ENCODE data around the gene CAV3.
"Not testable (repeated sequence)": the region's sequence is repeated elsewhere in the genome, so short reads cannot be mapped to it uniquely, and the experiment has no call there.

Gene CAV3

GRCh38 chr3:8712045-8712907, 21.3 kb upstream of the CAV3 start:
- Histone ChIP-seq H3K27me3 (replicated peaks in 2 of 5; ENCODE audit: control insufficient read depth in 4 of 5, insufficient read depth in 5 of 5, low read length in 4 of 5) (peaks cover 0 to 4% (median 0%) of the 10 kb centered on the region in 5 experiments), H3K4me1 (ENCODE audit: control extremely low read depth in 1 of 4, control insufficient read depth in 4 of 4, insufficient read depth in 4 of 4, low read length in 3 of 4) (no peaks in the 10 kb centered on the region), H3K9me3 (ENCODE audit: control extremely low read depth in 1 of 5, control insufficient read depth in 4 of 5, insufficient read depth in 2 of 5, low read depth in 1 of 5, low read length in 4 of 5) (peaks cover 0 to 2% (median 0%) of the 10 kb centered on the region in 5 experiments), H3K36me3 (ENCODE audit: control insufficient read depth in 4 of 4, insufficient read depth in 4 of 4, low read length in 3 of 4) (no peaks in the 10 kb centered on the region), H3K4me3 (ENCODE audit: control insufficient read depth in 1 of 7, extremely low read depth in 1 of 7, insufficient read depth in 4 of 7, low read depth in 2 of 7, low read length in 6 of 7) (no peak overlapping the region), H3K27ac (ENCODE audit: insufficient read depth in 1 of 2, low read depth in 1 of 2, low read length in 2 of 2, poor library complexity in 1 of 2, severe bottlenecking in 2 of 2) (no peak overlapping the region)
- CTCF ChIA-PET = no interaction called here
- no peak for DNase-seq
- POLR2A ChIA-PET = no interaction called here
- 87% methylated on average over 8 of the region's 9 CpGs for WGBS (ENCODE audit: insufficient coverage)

DNA sequence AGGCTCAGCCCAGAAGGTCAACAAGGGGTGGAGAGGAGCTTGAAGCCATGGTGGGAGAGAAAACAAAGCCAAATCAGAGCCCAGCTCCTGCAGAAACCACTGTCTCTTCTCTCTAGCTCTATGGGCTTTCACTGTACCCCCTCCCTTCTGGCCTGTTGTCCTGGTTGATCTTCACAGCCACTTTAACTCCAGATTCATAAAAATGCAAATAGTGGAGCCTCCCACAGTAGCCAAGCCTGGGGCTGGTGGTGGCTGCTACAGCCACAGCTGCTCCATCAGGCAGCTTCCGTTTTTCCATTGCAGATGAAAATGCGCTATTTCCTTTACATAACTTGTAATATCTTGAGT, 20.7 kb upstream of the CAV3 start:
- POLR2A ChIA-PET = no interaction called here
- Histone ChIP-seq H3K4me1 (ENCODE audit: control extremely low read depth in 1 of 4, control insufficient read depth in 4 of 4, insufficient read depth in 4 of 4, low read length in 3 of 4) (no peaks in the 10 kb centered on the region), H3K27ac (ENCODE audit: insufficient read depth in 1 of 2, low read depth in 1 of 2, low read length in 2 of 2, poor library complexity in 1 of 2, severe bottlenecking in 2 of 2) (no peak overlapping the region), H3K36me3 (ENCODE audit: control insufficient read depth in 4 of 4, insufficient read depth in 4 of 4, low read length in 3 of 4) (no peaks in the 10 kb centered on the region), H3K4me3 (ENCODE audit: control insufficient read depth in 1 of 7, extremely low read depth in 1 of 7, insufficient read depth in 4 of 7, low read depth in 2 of 7, low read length in 6 of 7) (no peak overlapping the region), H3K27me3 (replicated peaks in 2 of 5; ENCODE audit: control insufficient read depth in 4 of 5, insufficient read depth in 5 of 5, low read length in 4 of 5) (peaks cover 0 to 4% (median 0%) of the 10 kb centered on the region in 5 experiments), H3K9me3 (ENCODE audit: control extremely low read depth in 1 of 5, control insufficient read depth in 4 of 5, insufficient read depth in 2 of 5, low read depth in 1 of 5, low read length in 4 of 5) (peaks cover 0 to 2% (median 0%) of the 10 kb centered on the region in 5 experiments)
- WGBS (ENCODE audit: insufficient coverage) = 92% methylated on average over 2 of the region's 2 CpGs
- CTCF ChIA-PET = no interaction called here
- no peak for DNase-seq

GRCh38 chr3:8713901-8714759, 19.5 kb upstream of the CAV3 start:
- Histone ChIP-seq H3K27ac (ENCODE audit: insufficient read depth in 1 of 2, low read depth in 1 of 2, low read length in 2 of 2, poor library complexity in 1 of 2, severe bottlenecking in 2 of 2) (no peak overlapping the region), H3K4me1 (ENCODE audit: control extremely low read depth in 1 of 4, control insufficient read depth in 4 of 4, insufficient read depth in 4 of 4, low read length in 3 of 4) (no peaks in the 10 kb centered on the region), H3K9me3 (ENCODE audit: control extremely low read depth in 1 of 5, control insufficient read depth in 4 of 5, insufficient read depth in 2 of 5, low read depth in 1 of 5, low read length in 4 of 5) (peaks cover 0 to 2% (median 0%) of the 10 kb centered on the region in 5 experiments), H3K4me3 (ENCODE audit: control insufficient read depth in 1 of 7, extremely low read depth in 1 of 7, insufficient read depth in 4 of 7, low read depth in 2 of 7, low read length in 6 of 7) (no peak overlapping the region), H3K36me3 (ENCODE audit: control insufficient read depth in 4 of 4, insufficient read depth in 4 of 4, low read length in 3 of 4) (no peaks in the 10 kb centered on the region), H3K27me3 (replicated peaks in 2 of 5; ENCODE audit: control insufficient read depth in 4 of 5, insufficient read depth in 5 of 5, low read length in 4 of 5) (peaks cover 0 to 4% (median 0%) of the 10 kb centered on the region in 5 experiments)
- CTCF ChIA-PET = no interaction called here
- DNase-seq = no peak
- POLR2A ChIA-PET = no interaction called here
- WGBS (ENCODE audit: insufficient coverage) = 86% methylated on average over 8 of the region's 14 CpGs

GRCh38 chr3:8715757-8716156, 17.8 kb upstream of the CAV3 start:
- H3K27me3 ChIP-seq (replicated peaks in 2 of 5; ENCODE audit: control insufficient read depth in 4 of 5, insufficient read depth in 5 of 5, low read length in 4 of 5); DNase-seq; H3K27ac ChIP-seq (ENCODE audit: insufficient read depth in 1 of 2, low read depth in 1 of 2, low read length in 2 of 2, poor library complexity in 1 of 2, severe bottlenecking in 2 of 2); POLR2A ChIA-PET; H3K4me3 ChIP-seq (ENCODE audit: control insufficient read depth in 1 of 7, extremely low read depth in 1 of 7, insufficient read depth in 4 of 7, low read depth in 2 of 7, low read length in 6 of 7); H3K36me3 ChIP-seq (ENCODE audit: control insufficient read depth in 4 of 4, insufficient read depth in 4 of 4, low read length in 3 of 4); H3K9me3 ChIP-seq (ENCODE audit: control extremely low read depth in 1 of 5, control insufficient read depth in 4 of 5, insufficient read depth in 2 of 5, low read depth in 1 of 5, low read length in 4 of 5); CTCF ChIA-PET; H3K4me1 ChIP-seq (ENCODE audit: control extremely low read depth in 1 of 4, control insufficient read depth in 4 of 4, insufficient read depth in 4 of 4, low read length in 3 of 4): not testable (repeated sequence)
- 99% methylated on average over 5 of the region's 12 CpGs for WGBS (ENCODE audit: insufficient coverage)

- CTCF ChIA-PET = no interaction called here
- no peaks in the 10 kb centered on the region for H3K27me3 ChIP-seq (replicated peaks in 2 of 5; ENCODE audit: control insufficient read depth in 4 of 5, insufficient read depth in 5 of 5, low read length in 4 of 5)
- H3K27ac ChIP-seq (ENCODE audit: insufficient read depth in 1 of 2, low read depth in 1 of 2, low read length in 2 of 2, poor library complexity in 1 of 2, severe bottlenecking in 2 of 2) = no peak overlapping the region
Measured at GRCh38 chr3:8722808-8723207, 10.8 kb upstream of the CAV3 start.

DNA sequence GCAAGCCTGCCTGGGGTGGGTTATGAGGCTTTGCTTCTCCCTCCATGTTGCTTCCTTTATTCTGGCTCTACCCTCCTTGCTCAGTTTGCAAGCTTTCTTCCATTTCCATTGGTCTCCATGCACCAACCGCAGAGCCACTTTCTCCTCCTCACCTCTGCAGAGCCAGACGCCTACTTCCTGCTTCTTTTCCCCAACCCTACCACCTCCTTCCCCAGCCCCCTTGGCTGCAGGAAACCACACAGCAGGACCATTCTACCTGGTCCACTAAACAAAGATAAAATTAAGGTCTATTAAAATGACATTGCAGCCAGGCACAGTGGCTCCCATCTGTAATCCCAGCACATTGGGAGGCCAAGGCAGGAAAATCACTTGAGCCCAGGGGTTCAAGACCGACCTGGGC, 10.0 kb upstream of the CAV3 start:
- ChIA-PET CTCF (no interaction called here), POLR2A (no interaction called here)
- H3K4me3 ChIP-seq (ENCODE audit: control insufficient read depth in 1 of 7, extremely low read depth in 1 of 7, insufficient read depth in 4 of 7, low read depth in 2 of 7, low read length in 6 of 7) = no peak overlapping the region
- H3K27ac ChIP-seq (ENCODE audit: insufficient read depth in 1 of 2, low read depth in 1 of 2, low read length in 2 of 2, poor library complexity in 1 of 2, severe bottlenecking in 2 of 2) = no peak overlapping the region
- H3K36me3 ChIP-seq (ENCODE audit: control insufficient read depth in 4 of 4, insufficient read depth in 4 of 4, low read length in 3 of 4) = no peaks in the 10 kb centered on the region
- H3K4me1 ChIP-seq (ENCODE audit: control extremely low read depth in 1 of 4, control insufficient read depth in 4 of 4, insufficient read depth in 4 of 4, low read length in 3 of 4) = no peaks in the 10 kb centered on the region
- DNase-seq = no peak
- H3K9me3 ChIP-seq (ENCODE audit: control extremely low read depth in 1 of 5, control insufficient read depth in 4 of 5, insufficient read depth in 2 of 5, low read depth in 1 of 5, low read length in 4 of 5) = peaks cover 0 to 10% (median 0%) of the 10 kb centered on the region in 5 experiments
- 48% methylated on average over 2 of the region's 3 CpGs for WGBS (ENCODE audit: insufficient coverage)
- no peaks in the 10 kb centered on the region for H3K27me3 ChIP-seq (replicated peaks in 2 of 5; ENCODE audit: control insufficient read depth in 4 of 5, insufficient read depth in 5 of 5, low read length in 4 of 5)

More at GRCh38 chr3:8722808-8723207, 10.8 kb upstream of the CAV3 start:
- H3K36me3 ChIP-seq (ENCODE audit: control insufficient read depth in 4 of 4, insufficient read depth in 4 of 4, low read length in 3 of 4) = no peaks in the 10 kb centered on the region
- H3K4me1 ChIP-seq (ENCODE audit: control extremely low read depth in 1 of 4, control insufficient read depth in 4 of 4, insufficient read depth in 4 of 4, low read length in 3 of 4) = no peaks in the 10 kb centered on the region
- peaks cover 0 to 10% (median 0%) of the 10 kb centered on the region in 5 experiments for H3K9me3 ChIP-seq (ENCODE audit: control extremely low read depth in 1 of 5, control insufficient read depth in 4 of 5, insufficient read depth in 2 of 5, low read depth in 1 of 5, low read length in 4 of 5)
- H3K4me3 ChIP-seq (ENCODE audit: control insufficient read depth in 1 of 7, extremely low read depth in 1 of 7, insufficient read depth in 4 of 7, low read depth in 2 of 7, low read length in 6 of 7) = no peak overlapping the region
- WGBS (ENCODE audit: insufficient coverage) = 87% methylated on average over 4 of the region's 5 CpGs
- POLR2A ChIA-PET = no interaction called here
- no peak for DNase-seq

Measured in common myeloid progenitor, CD34-positive (primary cell).